Bronchial epithelial cell (primary cell): ENCODE data around the gene ZBTB39. TPM values are rescaled to one million over a fixed set of nuclear protein-coding genes. Genes with fewer than 3 reads are reported as not detected.
"Not testable (repeated sequence)": the region's sequence is repeated elsewhere in the genome, so short reads cannot be mapped to it uniquely, and the experiment has no call there.

Source experiments
- DNase-seq: peaks from one replicate; pipeline ENCODE4 v3.0.0-alpha.2; 2010; ENCODE audit warnings: low read depth
- FAIRE-seq: peaks from 2 replicates; lab custom pipeline; 2011; peaks lifted over from hg19 to GRCh38; lab: Jason Lieb, UNC
- H3K27me3 ChIP-seq: 2 replicates; pipeline ENCODE4 v1.5.1; 2011; ENCODE audit warnings: low read length; ENCODE audit not compliant: control insufficient read depth, insufficient read depth
- H3K36me3 ChIP-seq: 2 replicates; pipeline ENCODE4 v1.5.1; 2011; ENCODE audit warnings: low read length; ENCODE audit not compliant: control insufficient read depth, insufficient read depth
- H3K4me3 ChIP-seq: 2 replicates; pipeline ENCODE4 v1.5.1; 2011; ENCODE audit warnings: mild to moderate bottlenecking, low read depth, low read length, control low read depth
- CTCF ChIP-seq: IDR thresholded peaks from 2 replicates; pipeline ENCODE4 v1.5.1; 2011; ENCODE audit warnings: mild to moderate bottlenecking, moderate library complexity, low read length, control low read depth, inconsistent platforms; ENCODE audit not compliant: insufficient read depth, severe bottlenecking
- total RNA-seq: library from RNA; depleted of rRNA; stranded (reverse); fragments of >200 nt; gene quantifications from 2 replicates; pipeline ENCODE4 v1.2.1, GENCODE V29; 2014

ZBTB39 gene
- total RNA-seq, 1 donor from 2014 or later = 5.5 TPM

- Histone ChIP-seq H3K4me3 (no peak overlapping the region), H3K27me3 (no peaks in the 10 kb centered on the region), H3K36me3 (no peaks in the 10 kb centered on the region)
- DNase-seq (no peak), FAIRE-seq (no peak)
- TF ChIP-seq CTCF = no peak
Observed at GRCh38 chr12:56989861-56990610, 16.3 kb downstream of the ZBTB39 start.

GRCh38 chr12:56988207-56988739 is 18.1 kb downstream of the ZBTB39 start:
- no peak for TF ChIP-seq CTCF
- H3K27me3 ChIP-seq = no peaks in the 10 kb centered on the region
- DNase-seq = no peak
- no peak overlapping the region for H3K4me3 ChIP-seq
- FAIRE-seq = no peak
- no peaks in the 10 kb centered on the region for H3K36me3 ChIP-seq

DNA sequence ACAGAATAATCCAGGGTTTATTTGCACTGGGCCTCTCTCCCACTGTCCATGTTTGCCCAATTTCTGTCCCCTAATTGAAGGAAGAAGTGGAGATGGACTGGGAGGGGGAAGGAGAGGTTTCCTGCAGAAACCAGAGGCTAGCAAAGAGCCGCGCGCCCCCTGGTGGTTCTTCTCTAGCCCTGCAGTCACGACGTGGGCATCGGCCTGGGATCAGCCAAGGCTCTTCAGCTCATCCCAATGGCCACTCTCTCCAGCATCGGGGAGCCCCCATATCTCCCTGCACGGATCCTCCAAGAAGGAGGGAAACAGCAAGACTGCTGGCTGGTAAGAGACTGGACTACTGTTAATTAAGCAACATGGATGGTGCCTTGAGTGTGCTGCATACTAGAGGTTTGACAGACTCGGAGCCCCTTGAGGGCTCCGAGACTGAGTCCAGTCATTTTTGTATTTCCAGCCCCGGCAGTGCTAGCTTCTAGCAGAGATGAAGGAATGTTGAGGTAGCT is 18.7 kb downstream of the ZBTB39 start:
- peak; percentile 97 for TF ChIP-seq CTCF
- no peaks in the 10 kb centered on the region for H3K36me3 ChIP-seq
- no peak overlapping the region for H3K4me3 ChIP-seq
- H3K27me3 ChIP-seq = no peaks in the 10 kb centered on the region
- FAIRE-seq (no peak), DNase-seq (peak; percentile 52)

DNA sequence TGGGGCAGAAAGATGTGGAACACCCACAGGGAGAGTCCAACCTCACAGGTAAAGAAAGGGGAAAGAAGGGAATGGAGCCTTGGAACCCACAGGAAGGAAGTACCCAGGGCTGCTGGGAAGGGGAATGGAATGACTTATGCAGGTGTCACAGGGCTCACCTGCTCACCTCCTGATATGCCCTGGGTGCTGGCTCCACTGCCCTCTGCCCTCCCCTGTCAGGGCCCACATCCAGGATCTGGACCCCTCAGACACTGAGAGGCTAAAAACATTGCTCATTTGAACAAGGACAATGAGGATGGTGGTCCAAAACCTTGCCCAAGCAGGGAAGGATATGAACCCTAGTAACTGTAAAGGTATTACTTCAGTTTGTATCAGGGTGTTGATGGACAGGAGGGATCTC is 19.3 kb downstream of the ZBTB39 start:
- FAIRE-seq (no peak), DNase-seq (no peak)
- TF ChIP-seq CTCF = no peak
- Histone ChIP-seq H3K27me3 (no peaks in the 10 kb centered on the region), H3K36me3 (no peaks in the 10 kb centered on the region), H3K4me3 (no peak overlapping the region)

DNA sequence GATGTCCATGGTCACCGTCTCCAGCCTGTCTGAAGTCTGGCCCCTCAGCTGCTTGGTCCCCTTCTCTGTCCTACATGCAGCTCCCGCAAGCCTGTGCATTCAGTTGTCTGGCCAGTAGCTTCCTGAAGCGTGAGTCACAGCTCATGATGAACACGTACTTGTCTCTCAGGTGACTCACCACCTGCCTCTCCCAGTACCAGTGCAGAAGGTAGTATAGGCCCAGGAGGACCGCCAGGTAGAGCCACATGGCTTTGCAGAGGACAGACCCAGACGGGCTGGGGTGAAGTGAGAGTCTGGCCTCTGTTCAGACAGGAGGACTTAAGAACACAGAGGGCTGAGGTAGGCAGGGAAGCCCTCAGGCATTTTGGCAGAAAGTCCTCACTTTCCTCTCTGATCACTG is 20.6 kb downstream of the ZBTB39 start:
- DNase-seq = peak; percentile 98
- H3K36me3 ChIP-seq, H3K4me3 ChIP-seq, FAIRE-seq, H3K27me3 ChIP-seq: not testable (repeated sequence)

DNA sequence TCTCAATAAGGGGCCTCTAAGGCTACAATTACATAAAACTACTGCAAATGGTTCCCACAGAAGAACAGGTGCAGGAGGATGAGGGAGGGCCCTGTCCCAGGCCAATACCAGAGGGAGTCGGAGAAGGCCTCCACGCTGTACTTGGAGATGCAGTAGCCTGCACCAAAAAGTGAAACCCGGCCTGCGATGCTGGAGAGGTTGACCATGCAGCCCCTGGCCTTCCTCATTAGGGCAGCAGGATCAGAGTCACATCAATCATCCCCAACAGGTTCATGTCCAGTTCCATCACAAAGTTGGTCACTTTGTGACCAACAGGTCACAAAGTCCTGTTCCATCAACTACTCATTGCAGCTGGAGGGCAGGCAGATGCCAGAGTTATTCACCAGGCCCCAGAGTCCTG is 23.0 kb downstream of the ZBTB39 start:
- no peaks in the 10 kb centered on the region for H3K36me3 ChIP-seq
- no peak overlapping the region for H3K4me3 ChIP-seq
- FAIRE-seq = no peak
- DNase-seq = no peak
- no peak for TF ChIP-seq CTCF
- H3K27me3 ChIP-seq = no peaks in the 10 kb centered on the region

GRCh38 chr12:56982578-56983236 is 23.6 kb downstream of the ZBTB39 start:
- DNase-seq, H3K36me3 ChIP-seq, FAIRE-seq, H3K27me3 ChIP-seq, H3K4me3 ChIP-seq: not testable (repeated sequence)
